22Rv1 (cell line): Measurements from ENCODE around the gene METTL26.

Experiments used
- CTCF ChIP-seq: fragments of 450-650 bp; IDR thresholded peaks from 2 replicates; pipeline ENCODE4 v1.5.1; 2017; ENCODE audit warnings: mild to moderate bottlenecking
- ZFX ChIP-seq: fragments of 450-650 bp; IDR thresholded peaks from 2 replicates; pipeline ENCODE4 v1.6.1; 2017; ENCODE audit warnings: antibody characterized with exemption, borderline replicate concordance

GRCh38 chr16:630249-630814 is 5.8 kb downstream of the METTL26 start:
- no peak for TF ChIP-seq CTCF
- no peak for TF ChIP-seq ZFX
